Activated T-cell treated with anti-CD3 and anti-CD28 coated beads, Interleukin-2, amount 50 U/mL, for 4 hours (primary cell): ENCODE data around the gene GMCL1. TPM values are rescaled to one million over a fixed set of nuclear protein-coding genes. Genes with fewer than 3 reads are reported as not detected.
"Not testable (repeated sequence)": the region's sequence is repeated elsewhere in the genome, so short reads cannot be mapped to it uniquely, and the experiment has no call there.

ENCODE experiments used
- ATAC-seq, 2 donors: fragments of 200-7000 bp; cut with Tn5 transposase; one replicate each; pipeline ENCODE4 v1.10.0; 2021
- DNase-seq: peaks from one replicate; pipeline ENCODE4 v3.0.0-alpha.2; 2020
- H3K27me3 Mint-ChIP-seq: one replicate; pipeline ENCODE4 v1.8.0; 2021; ENCODE audit warnings: low read depth, mixed read lengths
- H3K36me3 Mint-ChIP-seq: one replicate; pipeline ENCODE4 v1.8.0; 2022; ENCODE audit warnings: mixed read lengths; ENCODE audit not compliant: insufficient read depth
- H3K4me1 Mint-ChIP-seq: one replicate; pipeline ENCODE4 v1.8.0; 2021; ENCODE audit warnings: low read depth, mixed read lengths
- H3K4me3 Mint-ChIP-seq: one replicate; pipeline ENCODE4 v1.8.0; 2021; ENCODE audit warnings: mild to moderate bottlenecking, moderate library complexity, mixed read lengths
- H3K9me3 Mint-ChIP-seq: one replicate; pipeline ENCODE4 v1.8.0; 2021; ENCODE audit warnings: mixed read lengths
- total RNA-seq, 3 donors: library from RNA; stranded (reverse); gene quantifications; one replicate each; pipeline ENCODE4 v1.2.1, GENCODE V29; 2021

Gene GMCL1
- total RNA-seq, 3 donors from 2014 or later = 10.4 to 16.4 (median 12.3) TPM

- H3K4me3 Mint-ChIP-seq = peak overlapping the region; percentile 94
- no peak for ATAC-seq
- no peak for DNase-seq
- no peaks in the 10 kb centered on the region for H3K9me3 Mint-ChIP-seq
- no peaks in the 10 kb centered on the region for H3K27me3 Mint-ChIP-seq
- no peaks in the 10 kb centered on the region for H3K36me3 Mint-ChIP-seq
- H3K4me1 Mint-ChIP-seq = peaks cover 31% of the 10 kb centered on the region
These were observed 1.5 kb upstream of the GMCL1 start for GRCh38 chr2:69827796-69828540.

- no peak for ATAC-seq
- DNase-seq = no peak
- Mint-ChIP-seq H3K4me1 (peaks cover 36% of the 10 kb centered on the region), H3K27me3 (no peaks in the 10 kb centered on the region), H3K36me3 (no peaks in the 10 kb centered on the region), H3K4me3 (peak overlapping the region; percentile 94), H3K9me3 (no peaks in the 10 kb centered on the region)
These were observed 563 bp upstream of the GMCL1 start for GRCh38 chr2:69828938-69829255.

GRCh38 chr2:69830045-69830905 lies 815 bp downstream of the GMCL1 start:
- peak; percentile 8 for DNase-seq
- no peaks in the 10 kb centered on the region for H3K27me3 Mint-ChIP-seq
- H3K4me1 Mint-ChIP-seq = peaks cover 49% of the 10 kb centered on the region
- peak; percentile 29 to 32 for ATAC-seq
- H3K36me3 Mint-ChIP-seq = peaks cover 8% of the 10 kb centered on the region
- H3K9me3 Mint-ChIP-seq = no peaks in the 10 kb centered on the region
- H3K4me3 Mint-ChIP-seq = peak overlapping the region; percentile 94

- H3K9me3 Mint-ChIP-seq, H3K27me3 Mint-ChIP-seq, H3K36me3 Mint-ChIP-seq, ATAC-seq, DNase-seq: not testable (repeated sequence)
- Mint-ChIP-seq H3K4me1 (peaks cover 55% of the 10 kb centered on the region), H3K4me3 (peak overlapping the region; percentile 94)
These were observed 1.4 kb downstream of the GMCL1 start for GRCh38 chr2:69830906-69831241.

GRCh38 chr2:69831354-69831905 lies 2.0 kb downstream of the GMCL1 start:
- ATAC-seq = no peak
- peak overlapping the region; percentile 55 for H3K4me3 Mint-ChIP-seq

GRCh38 chr2:69833752-69834151 lies 4.3 kb downstream of the GMCL1 start:
- peaks cover 53% of the 10 kb centered on the region for H3K4me1 Mint-ChIP-seq
- ATAC-seq (no peak), DNase-seq (no peak)
- H3K4me3 Mint-ChIP-seq = no peak overlapping the region
- H3K9me3 Mint-ChIP-seq = no peaks in the 10 kb centered on the region
- peaks cover 12% of the 10 kb centered on the region for H3K36me3 Mint-ChIP-seq
- H3K27me3 Mint-ChIP-seq = no peaks in the 10 kb centered on the region

More at GRCh38 chr2:69831354-69831905, 2.0 kb downstream of the GMCL1 start:
- no peaks in the 10 kb centered on the region for H3K27me3 Mint-ChIP-seq
- peaks cover 12% of the 10 kb centered on the region for H3K36me3 Mint-ChIP-seq
- no peak for DNase-seq
- no peaks in the 10 kb centered on the region for H3K9me3 Mint-ChIP-seq
- H3K4me1 Mint-ChIP-seq = peaks cover 60% of the 10 kb centered on the region

- DNase-seq (no peak), ATAC-seq (no peak)
- Mint-ChIP-seq H3K27me3 (no peaks in the 10 kb centered on the region), H3K4me3 (no peak overlapping the region), H3K4me1 (peaks cover 48% of the 10 kb centered on the region), H3K9me3 (no peaks in the 10 kb centered on the region), H3K36me3 (peaks cover 14% of the 10 kb centered on the region)
These were observed 6.2 kb downstream of the GMCL1 start for GRCh38 chr2:69835666-69836065.

GRCh38 chr2:69836316-69836715 lies 6.9 kb downstream of the GMCL1 start:
- no peak for DNase-seq
- peaks cover 15% of the 10 kb centered on the region for H3K36me3 Mint-ChIP-seq
- no peaks in the 10 kb centered on the region for H3K9me3 Mint-ChIP-seq
- no peaks in the 10 kb centered on the region for H3K27me3 Mint-ChIP-seq
- peaks cover 46% of the 10 kb centered on the region for H3K4me1 Mint-ChIP-seq
- no peak overlapping the region for H3K4me3 Mint-ChIP-seq
- ATAC-seq = no peak

GRCh38 chr2:69837533-69837932 lies 8.1 kb downstream of the GMCL1 start:
- DNase-seq (no peak), ATAC-seq (no peak)
- no peak overlapping the region for H3K4me3 Mint-ChIP-seq
- H3K9me3 Mint-ChIP-seq = no peaks in the 10 kb centered on the region
- no peaks in the 10 kb centered on the region for H3K27me3 Mint-ChIP-seq
- H3K36me3 Mint-ChIP-seq = peaks cover 23% of the 10 kb centered on the region
- peaks cover 37% of the 10 kb centered on the region for H3K4me1 Mint-ChIP-seq

GRCh38 chr2:69843993-69844392 lies 14.5 kb downstream of the GMCL1 start:
- Mint-ChIP-seq H3K4me3 (no peak overlapping the region), H3K27me3 (no peaks in the 10 kb centered on the region), H3K36me3 (peaks cover 33% of the 10 kb centered on the region), H3K9me3 (no peaks in the 10 kb centered on the region), H3K4me1 (peaks cover 5% of the 10 kb centered on the region)
- no peak for DNase-seq
- ATAC-seq = no peak

GRCh38 chr2:69844560-69844959 lies 15.1 kb downstream of the GMCL1 start:
- no peaks in the 10 kb centered on the region for H3K27me3 Mint-ChIP-seq
- H3K4me3 Mint-ChIP-seq = no peak overlapping the region
- ATAC-seq (no peak), DNase-seq (no peak)
- H3K9me3 Mint-ChIP-seq = no peaks in the 10 kb centered on the region
- peaks cover 5% of the 10 kb centered on the region for H3K4me1 Mint-ChIP-seq
- H3K36me3 Mint-ChIP-seq = peaks cover 32% of the 10 kb centered on the region

- DNase-seq = no peak
- peaks cover 33% of the 10 kb centered on the region for H3K36me3 Mint-ChIP-seq
- no peak overlapping the region for H3K4me3 Mint-ChIP-seq
- no peaks in the 10 kb centered on the region for H3K9me3 Mint-ChIP-seq
- ATAC-seq = no peak
- peaks cover 5% of the 10 kb centered on the region for H3K4me1 Mint-ChIP-seq
- H3K27me3 Mint-ChIP-seq = no peaks in the 10 kb centered on the region
These were observed 17.0 kb downstream of the GMCL1 start for GRCh38 chr2:69846182-69847067.

GRCh38 chr2:69847068-69847828 lies 17.8 kb downstream of the GMCL1 start:
- H3K36me3 Mint-ChIP-seq = peaks cover 30% of the 10 kb centered on the region
- ATAC-seq = no peak
- no peak for DNase-seq
- H3K9me3 Mint-ChIP-seq = no peaks in the 10 kb centered on the region
- peaks cover 5% of the 10 kb centered on the region for H3K4me1 Mint-ChIP-seq
- no peaks in the 10 kb centered on the region for H3K27me3 Mint-ChIP-seq
- no peak overlapping the region for H3K4me3 Mint-ChIP-seq
